Effector CD8-positive, alpha-beta T cell (primary cell): ENCODE data around the gene GASK1B.

Experiments used
- DNase-seq: peaks from one replicate; lab custom pipeline; 2025; lab: John Stamatoyannopoulos, UW

Gene GASK1B

GRCh38 chr4:158146736-158147135 is 26.1 kb downstream of the GASK1B start:
- no peak for DNase-seq

GRCh38 chr4:158139086-158139485 is 33.7 kb downstream of the GASK1B start:
- no peak for DNase-seq

- DNase-seq: no peak
Measured at GRCh38 chr4:158134222-158134621, 38.6 kb downstream of the GASK1B start.

- no peak for DNase-seq
Measured at GRCh38 chr4:158133551-158133950, 39.3 kb downstream of the GASK1B start.

GRCh38 chr4:158131027-158131426 is 41.8 kb downstream of the GASK1B start:
- no peak for DNase-seq

- DNase-seq: no peak
Measured at GRCh38 chr4:158130204-158130603, 42.6 kb downstream of the GASK1B start.

DNA sequence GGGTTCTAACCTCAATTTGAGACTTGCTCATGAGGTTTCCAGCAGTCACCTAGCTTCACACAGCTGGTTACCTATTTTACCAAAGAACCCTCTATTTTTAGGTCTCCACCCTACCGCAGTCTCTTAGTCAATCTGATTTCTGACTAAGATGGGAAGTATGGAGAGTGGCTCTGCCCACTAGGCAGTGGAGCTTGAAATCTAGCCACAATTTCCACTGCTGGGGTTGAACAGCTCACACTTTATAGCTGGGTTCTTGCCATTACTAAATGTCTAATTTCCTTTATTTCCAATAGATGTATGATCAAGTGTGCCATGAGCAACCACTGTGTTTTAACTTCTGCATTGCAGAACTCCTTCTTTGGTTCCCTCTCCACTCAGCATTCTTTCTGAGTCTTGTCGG is 43.1 kb downstream of the GASK1B start:
- DNase-seq: no peak

DNA sequence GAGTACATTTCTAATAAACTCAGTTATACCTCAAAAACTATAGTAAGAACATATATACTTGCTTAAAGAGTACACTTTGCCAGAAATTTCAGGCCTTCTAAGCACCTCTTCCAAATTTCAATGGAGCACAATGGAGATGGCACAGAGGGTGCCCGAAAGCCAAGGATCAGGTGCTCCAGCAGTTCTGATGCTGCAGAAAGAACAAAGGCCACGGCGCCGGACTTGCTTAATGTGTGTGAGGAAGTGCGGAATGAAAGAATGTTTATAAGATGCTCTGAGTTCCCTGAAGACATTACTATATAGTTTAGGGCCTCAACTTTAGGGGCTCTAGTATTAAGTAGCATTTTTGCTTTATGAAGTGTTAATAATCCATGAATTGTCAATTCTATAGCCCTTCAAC is 44.3 kb downstream of the GASK1B start:
- no peak for DNase-seq

GRCh38 chr4:158125310-158125709 is 47.5 kb downstream of the GASK1B start:
- no peak for DNase-seq
